Gastrocnemius medialis (tissue), 4 donors: ENCODE data around the gene SENP2. TPM values are rescaled to one million over a fixed set of nuclear protein-coding genes. Genes with fewer than 3 reads are reported as not detected.

Source experiments
- ATAC-seq, 2 donors: fragments of 150-250 bp; one replicate each; pipeline ENCODE4 v1.9.1; 2016
- DNase-seq, 2 donors: peaks; one replicate each; pipeline ENCODE4 v3.0.0-alpha.2; 2019
- H3K27ac ChIP-seq, 4 donors: fragments of 200-600 bp; sonication (generic); 1 replicate in 1 of 4; 2 replicates in 3 of 4; pipeline ENCODE4 v1.5.1; 2016 to 2018; ENCODE audit warnings: mild to moderate bottlenecking in 2 of 4, moderate library complexity in 1 of 4
- H3K27me3 ChIP-seq, 3 donors: fragments of 200-600 bp; sonication (generic) in 2 of 3; 1 replicate in 1 of 3; 2 replicates in 2 of 3; pipeline versions ENCODE4 v1.5.1 to v1.6.0; 2016 to 2019; ENCODE audit warnings: mild to moderate bottlenecking in 1 of 3, moderate library complexity in 1 of 3
- H3K36me3 ChIP-seq, 2 donors: fragments of 200-600 bp; sonication (generic) in 1 of 2; one replicate each; pipeline ENCODE4 v1.5.1; 2017 to 2018
- H3K4me1 ChIP-seq, 2 donors: fragments of 200-600 bp; sonication (generic) in 1 of 2; one replicate each; pipeline ENCODE4 v1.5.1; 2016 to 2017; ENCODE audit warnings: mild to moderate bottlenecking in 2 of 2
- H3K4me3 ChIP-seq, 4 donors: fragments of 200-600 bp; sonication (generic) in 3 of 4; 1 replicate in 1 of 4; 2 replicates in 3 of 4; pipeline ENCODE4 v1.5.1; 2016 to 2019; ENCODE audit warnings: mild to moderate bottlenecking in 2 of 4
- H3K9me3 ChIP-seq, 3 donors: fragments of 200-600 bp; sonication (generic) in 2 of 3; 1 replicate in 1 of 3; 2 replicates in 2 of 3; pipeline ENCODE4 v1.5.1; 2016 to 2019
- CTCF ChIP-seq, 5 experiments: fragments of 450-650 bp in 3 of 5; fragments of 200-600 bp in 2 of 5; sonication (generic) in 2 of 5; IDR thresholded peaks in 4 of 5; conservative IDR thresholded peaks in 1 of 5; 1 replicate in 4 of 5; 2 replicates in 1 of 5; pipeline ENCODE4 v1.5.1; 2016 to 2019; ENCODE audit warnings: antibody characterized with exemption in 5 of 5, mild to moderate bottlenecking in 3 of 5, moderate library complexity in 3 of 5
- POLR2A ChIP-seq, 2 donors: fragments of 450-650 bp; IDR thresholded peaks; one replicate each; pipeline ENCODE4 v1.6.1; 2017; ENCODE audit warnings: antibody characterized with exemption in 2 of 2, mild to moderate bottlenecking in 2 of 2, moderate library complexity in 2 of 2
- in situ Hi-C, 4 donors: fragments of 200-750 bp; cut with MboI; loops; one replicate each; pipeline versions ENCODE4 v1.15.0 to v1.8.0; 2017; ENCODE audit warnings: low sequenced_read_pairs in 4 of 4
- intact Hi-C: fragments of 100-400 bp; cut with DNase I; formaldehyde crosslinking; loops from one replicate; pipeline ENCODE4 v1.15.1; 2023; ENCODE audit warnings: low total_unique reads
- total RNA-seq, 4 donors: library from RNA; depleted of rRNA; stranded (reverse); fragments of >200 nt; gene quantifications; one replicate each; pipeline versions ENCODE4 v1.1.0 to v1.2.3, GENCODE V29; 2016

The SENP2 gene
- 10 to 100 TPM; 18.6 to 34.9 (median 31.3) TPM for total RNA-seq

- in situ Hi-C loops (loop anchor here in 2 of 4 donors (10.0 to 25.0 kb wide), 3 partner anchors 91 to 1201 kb away; partner anchors contain the start of genes DNAJB11 (in 1 of the 2), EIF4A2 (in 1 of the 2), TBCCD1 (in 1 of the 2) and TMEM41A (in 1 of the 2)), intact Hi-C loops (loop anchor here (2.0 to 10.0 kb wide), 4 partner anchors 87 to 1196 kb away; partner anchors contain the start of genes EIF4A2, MAP3K13, TBCCD1 and TMEM41A)
- Histone ChIP-seq H3K36me3 (no peaks in the 10 kb centered on the region), H3K27ac (peak within 1 kb of the TSS; percentile 93 to 95 (median 94)), H3K9me3 (no peaks in the 10 kb centered on the region), H3K27me3 (no peaks in the 10 kb centered on the region), H3K4me1 (peaks cover 14 to 25% of the 10 kb centered on the region in 2 donors), H3K4me3 (peak within 1 kb of the TSS; percentile 79 to 98 (median 89))
- peak; percentile 77 to 80 for TF ChIP-seq POLR2A (IDR thresholded peaks at IDR 0.05)
- no peak for TF ChIP-seq CTCF (IDR thresholded peaks at IDR 0.05 in 4 of 5, conservative IDR thresholded peaks at IDR 0.05 in 1 of 5)
- DNase-seq (peak; percentile 99), ATAC-seq (peak; percentile 99)
Measured at GRCh38 chr3:185585859-185586685, at the start of gene SENP2. Gene SENP2 (plus strand): TSS chr3:185586295. CDS start chr3:185586414, 119 bp downstream.

- intact Hi-C loops (no loop called here), in situ Hi-C loops (no loop called here)
- H3K36me3 ChIP-seq: no peaks in the 10 kb centered on the region
- TF ChIP-seq POLR2A (IDR thresholded peaks at IDR 0.05) (no peak), CTCF (IDR thresholded peaks at IDR 0.05 in 4 of 5, conservative IDR thresholded peaks at IDR 0.05 in 1 of 5) (no peak)
- H3K4me1 ChIP-seq: no peaks in the 10 kb centered on the region
- no peaks in the 10 kb centered on the region for H3K9me3 ChIP-seq
- no peak overlapping the region for H3K4me3 ChIP-seq
- no peaks in the 10 kb centered on the region for H3K27me3 ChIP-seq
- DNase-seq (peak; percentile 27 to 58), ATAC-seq (peak; percentile 78 to 79)
- peak overlapping the region in 1 of 4 donors; percentile 48 for H3K27ac ChIP-seq
Measured at GRCh38 chr3:185537369-185537970, 48.6 kb upstream of the SENP2 start.

GRCh38 chr3:185539934-185540333 lies 46.2 kb upstream of the SENP2 start:
- Histone ChIP-seq H3K9me3 (no peaks in the 10 kb centered on the region), H3K27ac (no peak overlapping the region), H3K4me3 (no peak overlapping the region), H3K4me1 (no peaks in the 10 kb centered on the region), H3K36me3 (no peaks in the 10 kb centered on the region), H3K27me3 (no peaks in the 10 kb centered on the region)
- intact Hi-C loops: no loop called here
- DNase-seq (no peak), ATAC-seq (no peak)
- in situ Hi-C loops: no loop called here
- TF ChIP-seq CTCF (IDR thresholded peaks at IDR 0.05 in 4 of 5, conservative IDR thresholded peaks at IDR 0.05 in 1 of 5) (no peak), POLR2A (IDR thresholded peaks at IDR 0.05) (no peak)

GRCh38 chr3:185540695-185541094 lies 45.4 kb upstream of the SENP2 start:
- no peak for ATAC-seq

More at GRCh38 chr3:185540695-185541094, 45.4 kb upstream of the SENP2 start:
- no peaks in the 10 kb centered on the region for H3K27me3 ChIP-seq
- intact Hi-C loops (no loop called here), in situ Hi-C loops (no loop called here)
- H3K36me3 ChIP-seq: no peaks in the 10 kb centered on the region
- TF ChIP-seq CTCF (IDR thresholded peaks at IDR 0.05 in 4 of 5, conservative IDR thresholded peaks at IDR 0.05 in 1 of 5) (no peak), POLR2A (IDR thresholded peaks at IDR 0.05) (no peak)
- no peak overlapping the region for H3K4me3 ChIP-seq
- no peaks in the 10 kb centered on the region for H3K9me3 ChIP-seq
- no peak for DNase-seq
- H3K4me1 ChIP-seq: no peaks in the 10 kb centered on the region
- no peak overlapping the region for H3K27ac ChIP-seq
